ENCODE results near the gene OBI1. TPM values are rescaled to one million over a fixed set of nuclear protein-coding genes. Genes with fewer than 3 reads are reported as not detected.

OBI1 gene
- total RNA-seq, 6 donors from 2014 or later = 4.9 to 14.9 (median 8.1) TPM

- Histone ChIP-seq H3K27me3 (peaks cover 0 to 76% (median 34%) of the 10 kb centered on the region in 4 donors), H3K4me1 (peaks cover 5 to 18% (median 11%) of the 10 kb centered on the region in 4 donors), H3K27ac (no peak overlapping the region), H3K36me3 (no peaks in the 10 kb centered on the region), H3K4me3 (no peak overlapping the region), H3K9me3 (no peaks in the 10 kb centered on the region)
- DNase-seq (no peak), ATAC-seq (ENCODE audit: low FRiP score in 2 of 2) (no peak)
- 11 to 12% methylated on average over 8 of the region's 8 CpGs for WGBS, 2 donors
- TF ChIP-seq POLR2AphosphoS5 (IDR thresholded peaks at IDR 0.05) (no peak), EP300 (IDR thresholded peaks at IDR 0.05) (no peak), POLR2A (IDR thresholded peaks at IDR 0.05) (no peak), CTCF (IDR thresholded peaks at IDR 0.05) (no peak)
Measured at GRCh38 chr13:78594456-78594975, 64.4 kb downstream of the OBI1 start.

GRCh38 chr13:78593652-78594455 lies 65.1 kb downstream of the OBI1 start:
- Histone ChIP-seq H3K4me1 (peaks cover 5 to 18% (median 11%) of the 10 kb centered on the region in 4 donors), H3K4me3 (no peak overlapping the region), H3K9me3 (no peaks in the 10 kb centered on the region), H3K27me3 (peaks cover 0 to 70% (median 37%) of the 10 kb centered on the region in 4 donors), H3K36me3 (no peaks in the 10 kb centered on the region), H3K27ac (no peak overlapping the region)
- no peak for ATAC-seq (ENCODE audit: low FRiP score in 2 of 2)
- DNase-seq = no peak
- TF ChIP-seq CTCF (IDR thresholded peaks at IDR 0.05) (no peak), POLR2AphosphoS5 (IDR thresholded peaks at IDR 0.05) (no peak), EP300 (IDR thresholded peaks at IDR 0.05) (no peak), POLR2A (IDR thresholded peaks at IDR 0.05) (no peak)
- WGBS, 2 donors = 10 to 12% methylated on average over 19 to 29 of the region's 29 CpGs

GRCh38 chr13:78593129-78593528 lies 65.8 kb downstream of the OBI1 start:
- ATAC-seq (ENCODE audit: low FRiP score in 2 of 2) (no peak), DNase-seq (no peak)
- Histone ChIP-seq H3K36me3 (no peaks in the 10 kb centered on the region), H3K9me3 (no peaks in the 10 kb centered on the region), H3K27me3 (peaks cover 0 to 63% (median 37%) of the 10 kb centered on the region in 4 donors), H3K4me1 (peaks cover 5 to 18% (median 11%) of the 10 kb centered on the region in 4 donors), H3K27ac (no peak overlapping the region), H3K4me3 (no peak overlapping the region)
- TF ChIP-seq CTCF (IDR thresholded peaks at IDR 0.05) (no peak), POLR2AphosphoS5 (IDR thresholded peaks at IDR 0.05) (no peak), POLR2A (IDR thresholded peaks at IDR 0.05) (no peak), EP300 (IDR thresholded peaks at IDR 0.05) (no peak)
- 16 to 18% methylated on average over 13 of the region's 13 CpGs for WGBS, 2 donors

GRCh38 chr13:78592584-78592983 lies 66.4 kb downstream of the OBI1 start:
- H3K27me3 ChIP-seq = peaks cover 0 to 59% (median 36%) of the 10 kb centered on the region in 4 donors
- no peak for ATAC-seq (ENCODE audit: low FRiP score in 2 of 2)
- H3K9me3 ChIP-seq = no peaks in the 10 kb centered on the region
- H3K4me1 ChIP-seq = peaks cover 5 to 18% (median 11%) of the 10 kb centered on the region in 4 donors
- no peak overlapping the region for H3K27ac ChIP-seq
- 12 to 14% methylated on average over 6 of the region's 6 CpGs for WGBS, 2 donors
- TF ChIP-seq POLR2AphosphoS5 (IDR thresholded peaks at IDR 0.05) (no peak), POLR2A (IDR thresholded peaks at IDR 0.05) (no peak), CTCF (IDR thresholded peaks at IDR 0.05) (no peak), EP300 (IDR thresholded peaks at IDR 0.05) (no peak)
- H3K36me3 ChIP-seq = no peaks in the 10 kb centered on the region
- no peak for DNase-seq
- no peak overlapping the region for H3K4me3 ChIP-seq

Measured in upper lobe of left lung (tissue), 6 donors.